ENCODE results near the gene CHML.

- TF ChIP-seq ZNF639 (tag by site-specific recombination; IDR thresholded peaks at IDR 0.05) (no peak), CTCF (tag by site-specific recombination; IDR thresholded peaks at IDR 0.05) (no peak), ZNF292 (tag by site-specific recombination; IDR thresholded peaks at IDR 0.05; ENCODE audit: borderline replicate concordance, low read depth) (no peak), ZNF423 (tag by site-specific recombination; IDR thresholded peaks at IDR 0.05) (no peak), ZNF335 (tag by site-specific recombination; conservative IDR thresholded peaks at IDR 0.05) (no peak), ZBTB17 (tag by site-specific recombination; IDR thresholded peaks at IDR 0.05) (no peak), OSR2 (tag by site-specific recombination; IDR thresholded peaks at IDR 0.05) (no peak), ZNF530 (tag by site-specific recombination; IDR thresholded peaks at IDR 0.05; ENCODE audit: low read depth) (no peak), ZNF768 (tag by site-specific recombination; IDR thresholded peaks at IDR 0.05) (no peak), SETDB1 (IDR thresholded peaks at IDR 0.05; ENCODE audit: insufficient read length, low read length) (no peak)
Observed at GRCh38 chr1:241606544-241606943, 33.6 kb downstream of the CHML start.

Data from HEK293 (cell line).